Measurements from ENCODE around the gene ACAT1.
"Not testable (repeated sequence)": the region's sequence is repeated elsewhere in the genome, so short reads cannot be mapped to it uniquely, and the experiment has no call there.

The ACAT1 gene

GRCh38 chr11:108121274-108122155 is at the start of gene ACAT1:
TSS of gene ACAT1 (plus strand) at chr11:108121567. CDS start at chr11:108121607, 40 bp downstream.
- peak; percentile 93 for DNase-seq

GRCh38 chr11:108084811-108085210 is 36.6 kb upstream of the ACAT1 start:
- DNase-seq = no peak

GRCh38 chr11:108085672-108086071 is 35.7 kb upstream of the ACAT1 start:
- no peak for DNase-seq

GRCh38 chr11:108092134-108092533 is 29.2 kb upstream of the ACAT1 start:
- no peak for DNase-seq

GRCh38 chr11:108093128-108093904 is 28.1 kb upstream of the ACAT1 start:
- DNase-seq = no peak

GRCh38 chr11:108097179-108097578 is 24.2 kb upstream of the ACAT1 start:
- DNase-seq = no peak

GRCh38 chr11:108101090-108101775 is 20.1 kb upstream of the ACAT1 start:
- DNase-seq = no peak

GRCh38 chr11:108111126-108111525 is 10.2 kb upstream of the ACAT1 start:
- no peak for DNase-seq

GRCh38 chr11:108112057-108112456 is 9.3 kb upstream of the ACAT1 start:
- DNase-seq = no peak

GRCh38 chr11:108115500-108116140 is 5.7 kb upstream of the ACAT1 start:
- DNase-seq = no peak

- DNase-seq = no peak
These were observed 3.5 kb upstream of the ACAT1 start for GRCh38 chr11:108117746-108118371.

- DNase-seq = not testable (repeated sequence)
These were observed 462 bp upstream of the ACAT1 start for GRCh38 chr11:108120936-108121273.

- no peak for DNase-seq
These were observed 830 bp downstream of the ACAT1 start for GRCh38 chr11:108122166-108122628.

GRCh38 chr11:108125096-108125495 is 3.7 kb downstream of the ACAT1 start:
- DNase-seq = no peak

GRCh38 chr11:108128772-108129171 is 7.4 kb downstream of the ACAT1 start:
- DNase-seq = no peak

- no peak for DNase-seq
These were observed 10.6 kb downstream of the ACAT1 start for GRCh38 chr11:108131993-108132392.

- DNase-seq = not testable (repeated sequence)
These were observed 11.7 kb downstream of the ACAT1 start for GRCh38 chr11:108132993-108133538.

GRCh38 chr11:108135845-108136544 is 14.6 kb downstream of the ACAT1 start:
- peak; percentile 16 to 22 for DNase-seq

GRCh38 chr11:108137212-108137611 is 15.8 kb downstream of the ACAT1 start:
- DNase-seq = no peak

- no peak for DNase-seq
These were observed 20.9 kb downstream of the ACAT1 start for GRCh38 chr11:108142304-108142703.

- DNase-seq = no peak
These were observed 23.2 kb downstream of the ACAT1 start for GRCh38 chr11:108144615-108145014.

Data from activated CD4-positive, alpha-beta T cell treated with anti-CD3 and anti-CD28 coated beads, Interleukin-2, amount 50 U/mL, for 4 hours (primary cell).